GM12878 (cell line): ENCODE results near the gene UTP11. TPM values are rescaled to one million over a fixed set of nuclear protein-coding genes. Genes with fewer than 3 reads are reported as not detected.

Experiments
- ASH2L ChIP-seq: fragments of 300-600, 200-600 bp; sonication (generic); IDR thresholded peaks from 2 replicates; pipeline ENCODE4 v1.6.1; 2017; ENCODE audit warnings: low read depth, mild to moderate bottlenecking, borderline replicate concordance
- EGR1 ChIP-seq, 2 experiments: IDR thresholded peaks; 1 replicate in 1 of 2; 2 replicates in 1 of 2; pipeline ENCODE4 v1.6.1; 2011 to 2012; ENCODE audit warnings: low read depth in 2 of 2, low read length in 2 of 2, borderline replicate concordance in 1 of 2, mild to moderate bottlenecking in 1 of 2, moderate library complexity in 1 of 2
- FOS ChIP-seq: IDR thresholded peaks from 3 replicates; pipeline ENCODE4 v1.6.1; 2011; ENCODE audit warnings: borderline replicate concordance; ENCODE audit not compliant: insufficient read length; ENCODE audit errors: extremely low read depth
- FOXK2 ChIP-seq: fragments of 450-650 bp; IDR thresholded peaks from 2 replicates; pipeline ENCODE4 v1.6.1; 2017; ENCODE audit warnings: mild to moderate bottlenecking, moderate library complexity
- GABPA ChIP-seq: IDR thresholded peaks from 2 replicates; pipeline ENCODE4 v1.6.1; 2014; ENCODE audit warnings: antibody characterized with exemption, low read depth, mild to moderate bottlenecking, inconsistent platforms
- RB1 ChIP-seq: fragments of 450-650 bp; formaldehyde crosslinking; IDR thresholded peaks from 2 replicates; pipeline ENCODE4 v1.6.1; 2017; ENCODE audit warnings: mild to moderate bottlenecking, borderline replicate concordance
- polyA plus RNA-seq, 11 experiments: library from polyadenylated mRNA; depleted of rRNA in 4 of 11; unstranded in 6 of 11; stranded (reverse) in 5 of 11; fragments of >200 nt; fragmentation: Nextera tagmentation in 4 of 11; fragmentation: Illumina TruSeq in 1 of 11; extraction: Ambion mirVana in 4 of 11; extraction: Trizol in 1 of 11; gene quantifications; 1 replicate in 1 of 11; 2 replicates in 10 of 11; pipeline versions ENCODE4 v1.2.1 to v1.2.3, GENCODE V29; 2011 to 2016; ENCODE audit warnings: inconsistent platforms in 2 of 11, missing spikeins in 2 of 11, low read depth in 1 of 11
- total RNA-seq, 4 experiments: library from RNA; depleted of rRNA in 3 of 4; stranded (reverse); fragments of >200 nt in 3 of 4; fragmentation: Illumina TruSeq in 1 of 4; extraction: Trizol in 1 of 4; gene quantifications; 2 replicates each; pipeline versions ENCODE4 v1.2.1 to v1.2.3, GENCODE V29; 2013 to 2021
- TF ChIP-seq, protein P1 (sequence below): fragments of 450-650 bp; formaldehyde crosslinking; IDR thresholded peaks from 2 replicates; pipeline ENCODE4 v1.5.0; 2022; ENCODE audit warnings: mild to moderate bottlenecking, missing genetic modification characterization
- TF ChIP-seq, protein P2 (sequence below): fragments of 450-650 bp; IDR thresholded peaks from 2 replicates; pipeline ENCODE4 v1.6.1; 2017; ENCODE audit warnings: low read depth, mild to moderate bottlenecking, moderate library complexity
- TF ChIP-seq, protein P3 (sequence below): fragments of 450-650 bp; IDR thresholded peaks from 2 replicates; pipeline ENCODE4 v1.6.1; 2017; ENCODE audit warnings: mild to moderate bottlenecking
- TF ChIP-seq, protein P4 (sequence below): IDR thresholded peaks from 2 replicates; pipeline ENCODE4 v1.6.1; 2012; ENCODE audit warnings: low read depth, low read length, improper control_type of control experiment

UTP11 gene
- total and polyA plus RNA-seq, 10 of the 15 experiments (the other 5 are each of a cell fraction or from before 2014, with no cell fraction given): 34.5 to 146 (median 64.2) TPM

DNA sequence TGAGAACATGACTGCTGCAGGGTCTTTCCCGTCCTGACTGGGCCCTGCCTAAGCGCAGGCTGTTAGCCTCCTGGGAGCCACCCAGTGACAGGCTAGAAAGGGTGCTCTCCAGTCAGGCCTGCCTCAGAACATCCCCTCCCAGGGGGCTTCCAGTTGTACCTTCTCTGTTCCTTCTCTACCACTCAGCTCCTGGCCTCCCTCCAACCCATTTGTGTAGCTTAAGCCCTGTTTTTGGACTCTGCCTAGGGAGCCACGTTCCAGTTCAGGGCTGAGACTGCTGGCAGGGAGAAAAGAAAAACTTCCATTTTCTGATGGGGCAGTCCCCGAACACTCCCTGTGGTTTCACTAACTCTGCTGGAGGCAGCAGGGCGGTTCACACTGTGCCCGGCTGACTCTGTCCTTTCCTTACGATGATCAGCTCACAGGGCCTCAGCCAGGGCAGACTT is 49.4 kb downstream of the UTP11 start (continued):
- TF ChIP-seq, protein P1, sequence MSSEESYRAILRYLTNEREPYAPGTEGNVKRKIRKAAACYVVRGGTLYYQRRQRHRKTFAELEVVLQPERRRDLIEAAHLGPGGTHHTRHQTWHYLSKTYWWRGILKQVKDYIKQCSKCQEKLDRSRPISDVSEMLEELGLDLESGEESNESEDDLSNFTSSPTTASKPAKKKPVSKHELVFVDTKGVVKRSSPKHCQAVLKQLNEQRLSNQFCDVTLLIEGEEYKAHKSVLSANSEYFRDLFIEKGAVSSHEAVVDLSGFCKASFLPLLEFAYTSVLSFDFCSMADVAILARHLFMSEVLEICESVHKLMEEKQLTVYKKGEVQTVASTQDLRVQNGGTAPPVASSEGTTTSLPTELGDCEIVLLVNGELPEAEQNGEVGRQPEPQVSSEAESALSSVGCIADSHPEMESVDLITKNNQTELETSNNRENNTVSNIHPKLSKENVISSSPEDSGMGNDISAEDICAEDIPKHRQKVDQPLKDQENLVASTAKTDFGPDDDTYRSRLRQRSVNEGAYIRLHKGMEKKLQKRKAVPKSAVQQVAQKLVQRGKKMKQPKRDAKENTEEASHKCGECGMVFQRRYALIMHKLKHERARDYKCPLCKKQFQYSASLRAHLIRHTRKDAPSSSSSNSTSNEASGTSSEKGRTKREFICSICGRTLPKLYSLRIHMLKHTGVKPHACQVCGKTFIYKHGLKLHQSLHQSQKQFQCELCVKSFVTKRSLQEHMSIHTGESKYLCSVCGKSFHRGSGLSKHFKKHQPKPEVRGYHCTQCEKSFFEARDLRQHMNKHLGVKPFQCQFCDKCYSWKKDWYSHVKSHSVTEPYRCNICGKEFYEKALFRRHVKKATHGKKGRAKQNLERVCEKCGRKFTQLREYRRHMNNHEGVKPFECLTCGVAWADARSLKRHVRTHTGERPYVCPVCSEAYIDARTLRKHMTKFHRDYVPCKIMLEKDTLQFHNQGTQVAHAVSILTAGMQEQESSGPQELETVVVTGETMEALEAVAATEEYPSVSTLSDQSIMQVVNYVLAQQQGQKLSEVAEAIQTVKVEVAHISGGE (CRISPR knock-in tag): no peak
- TF ChIP-seq, protein P2, sequence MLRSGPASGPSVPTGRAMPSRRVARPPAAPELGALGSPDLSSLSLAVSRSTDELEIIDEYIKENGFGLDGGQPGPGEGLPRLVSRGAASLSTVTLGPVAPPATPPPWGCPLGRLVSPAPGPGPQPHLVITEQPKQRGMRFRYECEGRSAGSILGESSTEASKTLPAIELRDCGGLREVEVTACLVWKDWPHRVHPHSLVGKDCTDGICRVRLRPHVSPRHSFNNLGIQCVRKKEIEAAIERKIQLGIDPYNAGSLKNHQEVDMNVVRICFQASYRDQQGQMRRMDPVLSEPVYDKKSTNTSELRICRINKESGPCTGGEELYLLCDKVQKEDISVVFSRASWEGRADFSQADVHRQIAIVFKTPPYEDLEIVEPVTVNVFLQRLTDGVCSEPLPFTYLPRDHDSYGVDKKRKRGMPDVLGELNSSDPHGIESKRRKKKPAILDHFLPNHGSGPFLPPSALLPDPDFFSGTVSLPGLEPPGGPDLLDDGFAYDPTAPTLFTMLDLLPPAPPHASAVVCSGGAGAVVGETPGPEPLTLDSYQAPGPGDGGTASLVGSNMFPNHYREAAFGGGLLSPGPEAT: peak; percentile 85
- TF ChIP-seq RB1 (no peak), FOXK2 (no peak), GABPA (no peak), FOS (no peak), EGR1 (IDR thresholded peaks at IDR 0.05; ENCODE audit: borderline replicate concordance in 1 of 2, low read depth in 2 of 2, low read length in 2 of 2) (no peak), ASH2L (no peak)
- TF ChIP-seq, protein P3, sequence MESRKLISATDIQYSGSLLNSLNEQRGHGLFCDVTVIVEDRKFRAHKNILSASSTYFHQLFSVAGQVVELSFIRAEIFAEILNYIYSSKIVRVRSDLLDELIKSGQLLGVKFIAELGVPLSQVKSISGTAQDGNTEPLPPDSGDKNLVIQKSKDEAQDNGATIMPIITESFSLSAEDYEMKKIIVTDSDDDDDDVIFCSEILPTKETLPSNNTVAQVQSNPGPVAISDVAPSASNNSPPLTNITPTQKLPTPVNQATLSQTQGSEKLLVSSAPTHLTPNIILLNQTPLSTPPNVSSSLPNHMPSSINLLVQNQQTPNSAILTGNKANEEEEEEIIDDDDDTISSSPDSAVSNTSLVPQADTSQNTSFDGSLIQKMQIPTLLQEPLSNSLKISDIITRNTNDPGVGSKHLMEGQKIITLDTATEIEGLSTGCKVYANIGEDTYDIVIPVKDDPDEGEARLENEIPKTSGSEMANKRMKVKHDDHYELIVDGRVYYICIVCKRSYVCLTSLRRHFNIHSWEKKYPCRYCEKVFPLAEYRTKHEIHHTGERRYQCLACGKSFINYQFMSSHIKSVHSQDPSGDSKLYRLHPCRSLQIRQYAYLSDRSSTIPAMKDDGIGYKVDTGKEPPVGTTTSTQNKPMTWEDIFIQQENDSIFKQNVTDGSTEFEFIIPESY: no peak
- TF ChIP-seq, protein P4, sequence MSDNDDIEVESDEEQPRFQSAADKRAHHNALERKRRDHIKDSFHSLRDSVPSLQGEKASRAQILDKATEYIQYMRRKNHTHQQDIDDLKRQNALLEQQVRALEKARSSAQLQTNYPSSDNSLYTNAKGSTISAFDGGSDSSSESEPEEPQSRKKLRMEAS: no peak; the same call in 1 of the 2 replicates
